H1 (cell line): ENCODE measurements around the gene TFCP2. TPM values are rescaled to one million over a fixed set of nuclear protein-coding genes. Genes with fewer than 3 reads are reported as not detected.

Experiments used
- CTCF ChIA-PET: fragments of 300-600 bp; sonication (Branson Sonifier 250); formaldehyde crosslinking; loops from one replicate; lab custom pipeline; 2021; ENCODE audit not compliant: partially characterized antibody; lab: Charles Lee
- POLR2A ChIA-PET: fragments of 300-600 bp; sonication (Branson Sonifier 250); formaldehyde crosslinking; loops from one replicate; lab custom pipeline; 2021; ENCODE audit warnings: inconsistent platforms; ENCODE audit not compliant: partially characterized antibody; lab: Charles Lee
- DNase-seq, 2 experiments: peaks; one replicate each; pipeline versions ENCODE4 v3.0.0 to v3.0.0-alpha.2; 2010 to 2022; ENCODE audit warnings: low spot score in 2 of 2, low read depth in 1 of 2, mixed read lengths in 1 of 2
- FAIRE-seq: peaks from 2 replicates; lab custom pipeline; 2011; peaks lifted over from hg19 to GRCh38; lab: Jason Lieb, UNC
- H2AFZ ChIP-seq: 2 replicates; pipeline ENCODE4 v1.8.1; 2012; ENCODE audit warnings: low read length, inconsistent platforms
- H2AK5ac ChIP-seq: 2 replicates; pipeline ENCODE4 v1.6.1; 2013; ENCODE audit warnings: low read depth, low read length
- H2BK120ac ChIP-seq: replicated peaks from 2 replicates; pipeline ENCODE3; 2013; ENCODE audit warnings: low read depth, low read length, inconsistent platforms
- H2BK12ac ChIP-seq: 2 replicates; pipeline ENCODE4 v1.6.1; 2013; ENCODE audit warnings: low read depth, low read length
- H2BK15ac ChIP-seq: 2 replicates; pipeline ENCODE4 v1.6.1; 2013; ENCODE audit warnings: low read length
- H2BK20ac ChIP-seq: 2 replicates; pipeline ENCODE4 v1.6.1; 2013; ENCODE audit warnings: low read length
- H2BK5ac ChIP-seq: 2 replicates; pipeline ENCODE4 v1.6.1; 2013; ENCODE audit warnings: low read depth, low read length
- H3K14ac ChIP-seq: 2 replicates; pipeline ENCODE4 v1.6.1; 2013; ENCODE audit warnings: inconsistent platforms; ENCODE audit not compliant: insufficient read length
- H3K18ac ChIP-seq: 2 replicates; pipeline ENCODE4 v1.6.1; 2013; ENCODE audit warnings: low read length; ENCODE audit errors: extremely low read depth
- H3K23ac ChIP-seq: 2 replicates; pipeline ENCODE4 v1.6.1; 2013; ENCODE audit warnings: inconsistent platforms; ENCODE audit not compliant: insufficient read length
- H3K23me2 ChIP-seq: 2 replicates; pipeline ENCODE4 v1.6.1; 2013; ENCODE audit warnings: low read depth, low read length
- H3K27ac ChIP-seq: 2 replicates; pipeline ENCODE4 v1.6.1; 2011; ENCODE audit warnings: low read depth, low read length, inconsistent platforms
- H3K27me3 ChIP-seq, 4 experiments: replicated peaks in 1 of 4; 1 replicate in 1 of 4; 2 replicates in 3 of 4; pipeline versions ENCODE4 v1.6.1 to v1.8.1; 2011 to 2013; ENCODE audit warnings: low read length in 3 of 4, mild to moderate bottlenecking in 3 of 4, inconsistent platforms in 2 of 4, mixed read lengths in 2 of 4, moderate library complexity in 1 of 4; ENCODE audit not compliant: control insufficient read depth in 3 of 4, insufficient read depth in 3 of 4; ENCODE audit errors: extremely low read depth in 1 of 4
- H3K36me3 ChIP-seq, 4 experiments: 2 replicates each; pipeline versions ENCODE4 v1.6.1 to v1.8.1; 2011 to 2013; ENCODE audit warnings: mild to moderate bottlenecking in 4 of 4, low read length in 3 of 4, moderate library complexity in 2 of 4, control low read depth in 1 of 4, inconsistent platforms in 1 of 4; ENCODE audit not compliant: insufficient read depth in 4 of 4, control insufficient read depth in 2 of 4
- H3K4ac ChIP-seq: replicated peaks from 2 replicates; pipeline ENCODE3; 2013; ENCODE audit warnings: low read length, low read depth, mixed read lengths, inconsistent platforms; ENCODE audit not compliant: insufficient read length
- H3K4me1 ChIP-seq, 4 experiments: replicated peaks in 1 of 4; 1 replicate in 1 of 4; 2 replicates in 3 of 4; pipeline versions ENCODE4 v1.6.1 to v1.8.1; 2011 to 2013; ENCODE audit warnings: low read length in 3 of 4, inconsistent platforms in 2 of 4, mixed read lengths in 1 of 4; ENCODE audit not compliant: insufficient read depth in 4 of 4, control insufficient read depth in 3 of 4
- H3K4me2 ChIP-seq, 2 experiments: 2 replicates each; pipeline versions ENCODE4 v1.6.1 to v1.8.1; 2011 to 2013; ENCODE audit warnings: low read depth in 2 of 2, low read length in 2 of 2, control low read depth in 1 of 2, inconsistent platforms in 1 of 2, mild to moderate bottlenecking in 1 of 2; ENCODE audit not compliant: insufficient read depth in 1 of 2
- H3K4me3 ChIP-seq, 4 experiments: fragments of 200-600, 300-600 bp in 1 of 4; sonication (generic), shearing (Covaris generic), sonication (Bioruptor Twin) in 1 of 4; 2 replicates each; pipeline versions ENCODE4 v1.5.1 to v1.8.1; 2011 to 2016; ENCODE audit warnings: low read length in 4 of 4, low read depth in 3 of 4, control low read depth in 2 of 4, inconsistent platforms in 2 of 4, mild to moderate bottlenecking in 2 of 4, mixed read lengths in 1 of 4, moderate library complexity in 1 of 4; ENCODE audit not compliant: insufficient read depth in 2 of 4; ENCODE audit errors: extremely low read depth in 1 of 4
- H3K56ac ChIP-seq: replicated peaks from 2 replicates; pipeline ENCODE3; 2013; ENCODE audit warnings: low read depth, mild to moderate bottlenecking, mixed read lengths, low read length, inconsistent platforms; ENCODE audit not compliant: insufficient read length
- H3K79me1 ChIP-seq: 2 replicates; pipeline ENCODE4 v1.6.1; 2013; ENCODE audit warnings: low read depth, low read length, control low read depth
- H3K79me2 ChIP-seq, 2 experiments: 2 replicates each; pipeline versions ENCODE4 v1.6.1 to v1.8.1; 2012 to 2013; ENCODE audit warnings: low read length in 2 of 2, mild to moderate bottlenecking in 2 of 2, inconsistent platforms in 1 of 2; ENCODE audit not compliant: insufficient read depth in 2 of 2, control insufficient read depth in 1 of 2
- H3K9ac ChIP-seq, 4 experiments: replicated peaks in 1 of 4; 1 replicate in 1 of 4; 2 replicates in 3 of 4; pipeline versions ENCODE4 v1.6.1 to v1.8.1; 2011 to 2013; ENCODE audit warnings: low read depth in 3 of 4, low read length in 3 of 4, control low read depth in 2 of 4, mild to moderate bottlenecking in 2 of 4, moderate library complexity in 2 of 4, inconsistent platforms in 1 of 4; ENCODE audit errors: extremely low read depth in 1 of 4
- H3K9me3 ChIP-seq, 2 experiments: 2 replicates each; pipeline versions ENCODE4 v1.6.1 to v1.8.1; 2012 to 2013; ENCODE audit warnings: mild to moderate bottlenecking in 2 of 2, moderate library complexity in 2 of 2, control low read depth in 1 of 2, inconsistent platforms in 1 of 2, low read depth in 1 of 2, low read length in 1 of 2, mixed read lengths in 1 of 2; ENCODE audit not compliant: insufficient read depth in 2 of 2
- H4K20me1 ChIP-seq, 2 experiments: replicated peaks in 1 of 2; 2 replicates each; pipeline versions ENCODE3 to v1.8.1; 2011 to 2013; ENCODE audit warnings: inconsistent platforms in 2 of 2, low read length in 2 of 2, mild to moderate bottlenecking in 1 of 2; ENCODE audit not compliant: insufficient read depth in 2 of 2, control insufficient read depth in 1 of 2
- H4K5ac ChIP-seq: 2 replicates; pipeline ENCODE4 v1.6.1; 2013; ENCODE audit warnings: low read length, low read depth, mixed read lengths, inconsistent platforms; ENCODE audit not compliant: insufficient read length
- H4K8ac ChIP-seq: 2 replicates; pipeline ENCODE4 v1.8.0; 2013; ENCODE audit warnings: mild to moderate bottlenecking, moderate library complexity, low read length, inconsistent platforms; ENCODE audit not compliant: insufficient read depth; ENCODE audit errors: extremely low read depth
- H4K91ac ChIP-seq: replicated peaks from 2 replicates; pipeline ENCODE3; 2013; ENCODE audit warnings: low read length, mixed read lengths, inconsistent platforms; ENCODE audit not compliant: insufficient read length
- CBX8 ChIP-seq: fragments of 300-800, 300-1000 bp; sonication (generic); IDR thresholded peaks from 2 replicates; pipeline ENCODE4 v1.7.1; 2016; ENCODE audit warnings: low read depth, low read length, borderline replicate concordance
- CHD1 ChIP-seq: IDR thresholded peaks from 2 replicates; pipeline ENCODE4 v1.6.1; 2012; ENCODE audit warnings: low read depth, low read length, improper control_type of control experiment
- CREB1 ChIP-seq: IDR thresholded peaks from 2 replicates; pipeline ENCODE4 v1.6.1; 2012; ENCODE audit warnings: inconsistent platforms
- CTBP2 ChIP-seq: IDR thresholded peaks from 2 replicates; pipeline ENCODE4 v1.7.0; 2011; ENCODE audit warnings: borderline replicate concordance, mild to moderate bottlenecking, moderate library complexity, mixed read lengths, low read length; ENCODE audit not compliant: insufficient read depth, insufficient read length
- HDAC2 ChIP-seq, 2 experiments: fragments of 300-600 bp in 1 of 2; sonication (generic) in 1 of 2; IDR thresholded peaks; 2 replicates each; pipeline ENCODE4 v1.6.1; 2011 to 2012; ENCODE audit warnings: low read depth in 2 of 2, low read length in 2 of 2, mild to moderate bottlenecking in 2 of 2, moderate library complexity in 2 of 2, borderline replicate concordance in 1 of 2, inconsistent platforms in 1 of 2
- HDAC6 ChIP-seq: IDR thresholded peaks from one replicate; pipeline ENCODE4 v1.7.1; 2012; ENCODE audit warnings: low read depth, mild to moderate bottlenecking, inconsistent platforms, low read length, moderate library complexity
- JUN ChIP-seq: IDR thresholded peaks from 2 replicates; pipeline ENCODE4 v1.6.1; 2011; ENCODE audit warnings: low read depth, mild to moderate bottlenecking, improper control_type of control experiment, low read length
- KDM1A ChIP-seq: fragments of 200-600, 300-600 bp; sonication (generic); IDR thresholded peaks from 2 replicates; pipeline ENCODE4 v1.7.1; 2016; ENCODE audit warnings: mild to moderate bottlenecking, low read length, borderline replicate concordance
- KDM5A ChIP-seq: fragments of 200-600 bp; IDR thresholded peaks from 2 replicates; pipeline ENCODE4 v1.7.1; 2012; ENCODE audit warnings: mild to moderate bottlenecking, low read length, inconsistent platforms, mixed read lengths
- SIX5 ChIP-seq: IDR thresholded peaks from 2 replicates; pipeline ENCODE4 v1.6.1; 2011; ENCODE audit warnings: mild to moderate bottlenecking, low read depth, low read length
- SP2 ChIP-seq: IDR thresholded peaks from 2 replicates; pipeline ENCODE4 v1.6.1; 2012; ENCODE audit warnings: mild to moderate bottlenecking, low read length, inconsistent platforms
- SP4 ChIP-seq: IDR thresholded peaks from 2 replicates; pipeline ENCODE4 v1.6.1; 2012; ENCODE audit warnings: low read length, inconsistent platforms
- SUZ12 ChIP-seq: fragments of 200-600 bp; sonication (generic); IDR thresholded peaks from 2 replicates; pipeline ENCODE4 v1.6.1; 2012; ENCODE audit warnings: mild to moderate bottlenecking, inconsistent platforms, low read length, moderate library complexity, mixed read lengths
- TEAD4 ChIP-seq: IDR thresholded peaks from 2 replicates; pipeline ENCODE4 v1.6.1; 2012; ENCODE audit warnings: low read depth, low read length, inconsistent platforms, mixed read lengths
- ZNF274 ChIP-seq: IDR thresholded peaks from 2 replicates; pipeline ENCODE4 v1.7.0; 2012; ENCODE audit warnings: low read length, borderline replicate concordance; ENCODE audit errors: extremely low read depth
- WGBS, 2 experiments: shearing (Covaris generic) in 1 of 2; methylation state at CpG; one replicate each; pipeline versions ENCODE4 v1.1.6 to v1.1.7; 2013 to 2015; ENCODE audit warnings: low lambda C conversion rate in 2 of 2, mixed read lengths in 2 of 2, inconsistent platforms in 1 of 2, low coverage in 1 of 2, missing lambda C conversion rate in 1 of 2; ENCODE audit not compliant: insufficient replicate concordance in 2 of 2, insufficient coverage in 1 of 2, insufficient read length in 1 of 2; ENCODE audit errors: extremely low coverage in 1 of 2, missing lambda C conversion rate in 1 of 2; 5-methylcytosine and 5-hydroxymethylcytosine counted together
- polyA plus RNA-seq, 7 experiments: library from polyadenylated mRNA; depleted of rRNA in 3 of 7; stranded (reverse) in 5 of 7; unstranded in 2 of 7; fragments of >200 nt in 5 of 7; fragments of 200-250 nt in 2 of 7; gene quantifications; 1 replicate in 5 of 7; 2 replicates in 1 of 7; 4 replicates in 1 of 7; pipeline versions ENCODE4 v1.2.1 to v1.2.3, GENCODE V29; 2011 to 2013; ENCODE audit warnings: missing spikeins in 2 of 7, mixed read lengths in 2 of 7
- total RNA-seq: library from RNA; stranded (reverse); fragmentation: NEBNext Ultra II Directional; extraction: Animal tissue kit (Norgen Biotek cat#: 25700); gene quantifications from 2 replicates; pipeline ENCODE4 v1.2.1, GENCODE V29; 2021

The TFCP2 gene
- total and polyA plus RNA-seq, 2 of the 8 experiments (the other 6 are each of a cell fraction or from before 2014, with no cell fraction given), result 19.8 to 49.2 TPM

GRCh38 chr12:51126297-51126696 is 46.6 kb downstream of the TFCP2 start:
- H3K23ac ChIP-seq, result no peak overlapping the region
- TF ChIP-seq CHD1, result no peak
- no peak for TF ChIP-seq KDM5A
- no peak for TF ChIP-seq SP2
- TF ChIP-seq ZNF274, result no peak
- no peak for TF ChIP-seq JUN
- TF ChIP-seq SIX5, result no peak
- TF ChIP-seq SP4, result no peak
- no peak for TF ChIP-seq HDAC6
- TF ChIP-seq KDM1A, result no peak
- TF ChIP-seq TEAD4, result no peak
- TF ChIP-seq HDAC2 (IDR thresholded peaks at IDR 0.05; ENCODE audit: borderline replicate concordance in 1 of 2, low read depth in 2 of 2, low read length in 2 of 2), result no peak
- TF ChIP-seq SUZ12, result no peak
- no peak for TF ChIP-seq CTBP2
- no peak for TF ChIP-seq CREB1
- TF ChIP-seq CBX8, result no peak

More at GRCh38 chr12:51126297-51126696, 46.6 kb downstream of the TFCP2 start:
- H3K4me2 ChIP-seq, result no peak overlapping the region
- H3K4me1 ChIP-seq, result no peaks in the 10 kb centered on the region
- ChIA-PET CTCF (interaction anchor here (0.7 kb wide), 1 partner anchor 126 kb away, joined by 3 read pairs; no protein-coding TSS in a partner anchor), POLR2A (interaction anchor here (0.6 kb wide), 1 partner anchor 90 kb away, joined by 3 read pairs; no protein-coding TSS in a partner anchor)
- peaks cover 2% of the 10 kb centered on the region; the same call in 1 of the 2 replicates for H3K79me1 ChIP-seq
- H4K91ac ChIP-seq, result no peak overlapping the region
- no peak overlapping the region for H2BK15ac ChIP-seq
- H2AFZ ChIP-seq, result no peak overlapping the region
- no peak overlapping the region for H4K5ac ChIP-seq
- no peak overlapping the region for H3K4ac ChIP-seq
- no peak overlapping the region for H2BK120ac ChIP-seq
- FAIRE-seq (no peak), DNase-seq (no peak)
- 85% methylated on average over 2 of the region's 2 CpGs; no CpG with 5 or more reads in 1 of the 2 experiments for WGBS, 2 experiments
- H3K36me3 ChIP-seq, result peaks cover 0 to 8% (median 1%) of the 10 kb centered on the region in 4 experiments; a peak in 4 of 8 replicates
- H3K27ac ChIP-seq, result no peak overlapping the region
- no peak overlapping the region for H3K18ac ChIP-seq
- no peak overlapping the region for H2BK5ac ChIP-seq
- no peak overlapping the region for H3K14ac ChIP-seq
- H3K23me2 ChIP-seq, result no peaks in the 10 kb centered on the region
- H3K9ac ChIP-seq, result no peak overlapping the region; a peak in 1 of 7 replicates
- no peak overlapping the region for H2AK5ac ChIP-seq
- no peaks in the 10 kb centered on the region for H4K20me1 ChIP-seq
- H3K56ac ChIP-seq, result no peak overlapping the region
- peaks cover 0 to 6% of the 10 kb centered on the region in 2 experiments; a peak in 1 of 4 replicates for H3K79me2 ChIP-seq
- no peak overlapping the region for H2BK12ac ChIP-seq
- H2BK20ac ChIP-seq, result no peak overlapping the region
- no peaks in the 10 kb centered on the region for H3K27me3 ChIP-seq
- no peak overlapping the region for H4K8ac ChIP-seq
- H3K9me3 ChIP-seq, result no peaks in the 10 kb centered on the region
- H3K4me3 ChIP-seq, result no peak overlapping the region
